Measurements from ENCODE around the gene UTP3. TPM values are rescaled to one million over a fixed set of nuclear protein-coding genes. Genes with fewer than 3 reads are reported as not detected.
A peak's percentile ranks its signal among the peaks of the same experiment; 100 is the strongest.

The UTP3 gene
- total and polyA plus RNA-seq, 9 of the 15 experiments (the other 6 are each of a cell fraction or from before 2014, with no cell fraction given), result 11.9 to 69.3 (median 34.0) TPM

DNA sequence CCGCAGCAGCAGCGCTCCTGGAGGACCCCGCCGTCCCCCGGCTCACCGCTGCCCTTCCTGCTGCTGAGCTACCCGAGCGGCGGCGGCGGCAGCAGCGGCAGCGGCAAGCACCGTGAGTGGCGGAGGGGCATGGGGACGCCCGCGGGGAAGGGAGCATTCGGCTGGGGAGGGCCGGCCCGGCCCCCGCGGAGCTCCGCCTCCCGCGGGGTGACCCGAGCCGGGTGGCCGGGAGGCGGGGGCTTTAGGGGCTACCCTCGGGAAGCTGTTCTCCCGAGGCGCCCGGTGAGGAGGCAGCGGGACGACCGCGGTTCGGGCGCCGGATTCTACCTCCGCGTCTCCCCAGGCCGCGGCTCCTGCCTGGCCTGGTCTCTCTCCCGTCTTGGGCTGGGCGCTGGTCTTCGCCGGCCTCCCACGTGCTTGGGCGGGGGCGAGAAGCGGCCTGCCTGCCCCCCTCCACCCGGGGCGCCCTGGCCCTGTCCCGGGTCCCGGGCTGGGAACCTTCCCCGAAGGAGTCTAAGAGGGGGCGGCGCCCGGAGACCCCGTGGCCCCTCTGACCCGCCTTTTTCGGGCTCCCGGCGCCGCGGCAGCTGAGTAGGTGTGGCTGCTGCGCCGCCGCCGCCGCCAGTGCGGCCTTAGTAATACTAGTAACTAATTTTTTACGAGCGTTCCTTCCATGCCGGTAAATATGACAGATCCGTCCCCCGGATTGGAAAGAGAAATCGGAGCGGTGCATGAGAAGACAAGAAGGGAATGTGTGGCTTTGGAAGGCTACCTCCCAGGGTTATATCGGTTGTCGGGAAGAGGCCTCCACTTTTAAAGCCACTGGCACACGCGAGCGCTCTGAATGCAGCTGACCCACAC lies 17.1 kb downstream of the UTP3 start (continued):
- TF ChIP-seq RAD21 (CRISPR knock-in tag; conservative IDR thresholded peaks at IDR 0.05 in 1 of 2, IDR thresholded peaks at IDR 0.05 in 1 of 2) (0 out of 4 replicates have a peak, but pooled peaks of 1 of the 2 experiments have one; percentile 27), RNF2 (IDR thresholded peaks at IDR 0.05) (peak; percentile 61; the same call in 1 of the 2 replicates), KDM5B (IDR thresholded peaks at IDR 0.05; ENCODE audit: insufficient replicate concordance, low read depth, low read length) (peak; percentile 54), ZFX (CRISPR knock-in tag; IDR thresholded peaks at IDR 0.05) (peak; percentile 96), NBN (IDR thresholded peaks at IDR 0.05; ENCODE audit: low read depth) (0 out of 2 replicates have a peak, but pooled peaks have one; percentile 34), ZNF511 (CRISPR knock-in tag; IDR thresholded peaks at IDR 0.05) (no peak), ZNF395 (CRISPR knock-in tag; IDR thresholded peaks at IDR 0.05) (peak; percentile 81), ZNF12 (CRISPR knock-in tag; IDR thresholded peaks at IDR 0.05) (no peak), RFX5 (IDR thresholded peaks at IDR 0.05; ENCODE audit: low read depth, low read length) (no peak), SUPT5H (IDR thresholded peaks at IDR 0.05) (peak; percentile 48; the same call in 1 of the 2 replicates), GMEB1 (CRISPR knock-in tag; IDR thresholded peaks at IDR 0.05) (no peak), ZBTB7A (IDR thresholded peaks at IDR 0.05; ENCODE audit: borderline replicate concordance, control insufficient read depth, low read depth, low read length) (peak; percentile 91), MLX (CRISPR knock-in tag; conservative IDR thresholded peaks at IDR 0.05) (no peak)
- TF ChIP-seq, protein P1, sequence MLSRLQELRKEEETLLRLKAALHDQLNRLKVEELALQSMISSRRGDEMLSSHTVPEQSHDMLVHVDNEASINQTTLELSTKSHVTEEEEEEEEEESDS (CRISPR knock-in tag; IDR thresholded peaks at IDR 0.05), result no peak
- TF ChIP-seq, protein P2, sequence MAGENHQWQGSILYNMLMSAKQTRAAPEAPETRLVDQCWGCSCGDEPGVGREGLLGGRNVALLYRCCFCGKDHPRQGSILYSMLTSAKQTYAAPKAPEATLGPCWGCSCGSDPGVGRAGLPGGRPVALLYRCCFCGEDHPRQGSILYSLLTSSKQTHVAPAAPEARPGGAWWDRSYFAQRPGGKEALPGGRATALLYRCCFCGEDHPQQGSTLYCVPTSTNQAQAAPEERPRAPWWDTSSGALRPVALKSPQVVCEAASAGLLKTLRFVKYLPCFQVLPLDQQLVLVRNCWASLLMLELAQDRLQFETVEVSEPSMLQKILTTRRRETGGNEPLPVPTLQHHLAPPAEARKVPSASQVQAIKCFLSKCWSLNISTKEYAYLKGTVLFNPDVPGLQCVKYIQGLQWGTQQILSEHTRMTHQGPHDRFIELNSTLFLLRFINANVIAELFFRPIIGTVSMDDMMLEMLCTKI (IDR thresholded peaks at IDR 0.05; ENCODE audit: partially characterized antibody), result no peak
- TF ChIP-seq, protein P3, sequence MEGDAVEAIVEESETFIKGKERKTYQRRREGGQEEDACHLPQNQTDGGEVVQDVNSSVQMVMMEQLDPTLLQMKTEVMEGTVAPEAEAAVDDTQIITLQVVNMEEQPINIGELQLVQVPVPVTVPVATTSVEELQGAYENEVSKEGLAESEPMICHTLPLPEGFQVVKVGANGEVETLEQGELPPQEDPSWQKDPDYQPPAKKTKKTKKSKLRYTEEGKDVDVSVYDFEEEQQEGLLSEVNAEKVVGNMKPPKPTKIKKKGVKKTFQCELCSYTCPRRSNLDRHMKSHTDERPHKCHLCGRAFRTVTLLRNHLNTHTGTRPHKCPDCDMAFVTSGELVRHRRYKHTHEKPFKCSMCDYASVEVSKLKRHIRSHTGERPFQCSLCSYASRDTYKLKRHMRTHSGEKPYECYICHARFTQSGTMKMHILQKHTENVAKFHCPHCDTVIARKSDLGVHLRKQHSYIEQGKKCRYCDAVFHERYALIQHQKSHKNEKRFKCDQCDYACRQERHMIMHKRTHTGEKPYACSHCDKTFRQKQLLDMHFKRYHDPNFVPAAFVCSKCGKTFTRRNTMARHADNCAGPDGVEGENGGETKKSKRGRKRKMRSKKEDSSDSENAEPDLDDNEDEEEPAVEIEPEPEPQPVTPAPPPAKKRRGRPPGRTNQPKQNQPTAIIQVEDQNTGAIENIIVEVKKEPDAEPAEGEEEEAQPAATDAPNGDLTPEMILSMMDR (IDR thresholded peaks at IDR 0.05 in 2 of 3, conservative IDR thresholded peaks at IDR 0.05 in 1 of 3; ENCODE audit: insufficient read depth in 2 of 3, low read depth in 1 of 3, low read length in 3 of 3), result peak in 2 of 3 experiments; percentile 8 to 11; a peak in 2 of 6 replicates

Data from K562 (cell line).